ENCODE results near the gene NUP153. TPM values are rescaled to one million over a fixed set of nuclear protein-coding genes. Genes with fewer than 3 reads are reported as not detected.

The NUP153 gene
- total and polyA plus RNA-seq, 10 of the 15 experiments (the other 5 are each of a cell fraction or from before 2014, with no cell fraction given), result 13.9 to 77.7 (median 56.2) TPM

DNA sequence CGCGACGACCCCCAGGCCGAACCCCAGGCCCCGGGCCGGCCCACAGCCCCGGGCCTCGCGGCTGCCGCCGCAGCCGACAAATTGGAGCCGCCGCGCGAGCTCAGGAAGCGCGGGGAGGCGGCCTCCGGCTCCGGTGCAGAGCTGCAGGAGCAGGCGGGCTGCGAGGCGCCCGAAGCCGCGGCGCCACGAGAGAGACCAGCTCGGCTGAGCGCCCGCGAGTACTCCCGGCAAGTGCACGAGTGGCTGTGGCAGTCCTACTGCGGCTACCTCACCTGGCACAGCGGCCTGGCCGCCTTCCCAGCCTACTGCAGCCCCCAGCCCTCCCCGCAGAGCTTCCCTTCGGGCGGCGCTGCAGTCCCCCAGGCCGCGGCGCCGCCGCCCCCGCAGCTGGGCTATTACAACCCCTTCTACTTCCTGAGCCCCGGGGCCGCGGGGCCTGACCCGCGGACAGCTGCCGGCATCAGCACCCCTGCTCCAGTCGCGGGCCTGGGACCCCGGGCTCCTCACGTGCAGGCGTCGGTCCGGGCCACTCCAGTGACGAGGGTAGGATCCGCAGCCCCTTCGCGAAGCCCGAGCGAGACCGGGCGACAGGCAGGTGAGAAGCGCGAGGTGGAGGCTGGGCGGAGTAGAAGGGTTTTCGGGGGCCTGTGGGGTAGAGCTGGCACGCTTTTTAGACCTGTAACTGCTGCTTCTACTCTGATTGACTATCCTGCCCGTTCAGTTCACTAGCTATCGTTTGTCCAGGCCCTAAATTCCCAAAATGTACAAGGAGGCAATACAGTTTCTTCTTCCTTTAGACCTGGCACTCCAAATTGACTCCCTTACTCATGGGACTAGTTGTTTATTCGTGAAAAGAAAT lies 106.0 kb downstream of the NUP153 start:
- H2AFZ ChIP-seq (ENCODE audit: control insufficient read depth, low read depth, low read length), result peak overlapping the region; percentile 95
- H4K20me1 ChIP-seq (ENCODE audit: control insufficient read depth, insufficient read depth), result no peaks in the 10 kb centered on the region
- H3K4me3 ChIP-seq, result peak overlapping the region; percentile 95
- in situ Hi-C loops (cut with MboI), result no loop called here
- BruUV-seq (replicated peaks), result no TSS peak
- ChIA-PET CTCF (interaction anchor here (0.9 to 2.5 kb wide), 7 partner anchors 8 to 537 kb away, joined by 3 to 24 read pairs (median 3); partner anchors contain the start of gene NUP153), POLR2A (interaction anchor here (0.5 to 2.5 kb wide), 6 partner anchors 60 to 888 kb away, joined by 3 to 12 read pairs (median 3); no protein-coding TSS in a partner anchor), SMC1A (ENCODE audit: uncharacterized antibody, unreplicated experiment) (interaction anchor here (0.7 to 3.2 kb wide), 8 partner anchors 9 to 169 kb away, joined by 3 to 12 read pairs (median 3); no protein-coding TSS in a partner anchor), RAD21 (ENCODE audit: unreplicated experiment) (interaction anchor here (0.6 to 2.0 kb wide), 10 partner anchors 10 to 246 kb away, joined by 3 to 13 read pairs (median 3); partner anchors contain the start of gene NUP153)
- H3K9me3 ChIP-seq (replicated peaks; ENCODE audit: control insufficient read depth, insufficient read depth, low read length), result no peaks in the 10 kb centered on the region
- intact Hi-C loops (cut with micrococcal nuclease; ENCODE audit: unreplicated experiment), result loop anchor here (2.0 kb wide), 1 partner anchor 106 kb away; the partner anchor contains the start of gene NUP153
- ATAC-seq, result peak; percentile 73
- peak overlapping the region; percentile 97 for H3K4me2 ChIP-seq (ENCODE audit: control insufficient read depth, insufficient read depth)
- peak overlapping the region; percentile 72 for H3K27ac ChIP-seq (ENCODE audit: control insufficient read depth, insufficient read depth)
- no peak for DNase-seq (ENCODE audit: low read depth, low spot score)
- no peaks in the 10 kb centered on the region; the same call in 1 of the 2 replicates for H3K4me1 ChIP-seq (ENCODE audit: control insufficient read depth, insufficient read depth, low read length)
- H3K9ac ChIP-seq (ENCODE audit: control insufficient read depth, insufficient read depth, low read length), result peak overlapping the region; percentile 66
- H3K27me3 ChIP-seq (replicated peaks in 1 of 2; ENCODE audit: control insufficient read depth in 2 of 2, insufficient read depth in 2 of 2, low read length in 1 of 2), result no peaks in the 10 kb centered on the region
- peaks cover 5% of the 10 kb centered on the region for H3K79me2 ChIP-seq (ENCODE audit: control insufficient read depth, insufficient read depth, low read length)
- peak; percentile 87 for FAIRE-seq
- H3K36me3 ChIP-seq (ENCODE audit: control insufficient read depth in 2 of 2, insufficient read depth in 2 of 2, low read length in 1 of 2), result no peaks in the 10 kb centered on the region; a peak in 1 of 4 replicates
- WGBS (ENCODE audit: insufficient coverage, insufficient replicate concordance, low lambda C conversion rate, missing lambda C conversion rate), result 1% methylated on average over 51 of the region's 77 CpGs
- TF ChIP-seq NFIC (IDR thresholded peaks at IDR 0.05; ENCODE audit: low read depth, low read length) (no peak), ZSCAN29 (IDR thresholded peaks at IDR 0.05) (no peak), MYC (IDR thresholded peaks at IDR 0.05; ENCODE audit: insufficient read depth, insufficient read length, insufficient replicate concordance, low read length, severe bottlenecking) (no peak), BCL11A (IDR thresholded peaks at IDR 0.05; ENCODE audit: low read depth, low read length) (no peak), RUNX3 (IDR thresholded peaks at IDR 0.05; ENCODE audit: low read length) (0 out of 2 replicates have a peak, but pooled peaks have one; percentile 8), RFX5 (IDR thresholded peaks at IDR 0.05; ENCODE audit: low read depth, low read length) (no peak), SRF (IDR thresholded peaks at IDR 0.05; ENCODE audit: low read depth in 2 of 2, low read length in 2 of 2) (no peak), CBX3 (IDR thresholded peaks at IDR 0.05; ENCODE audit: borderline replicate concordance, low read depth) (no peak), GABPA (IDR thresholded peaks at IDR 0.05; ENCODE audit: low read depth) (no peak)
- TF ChIP-seq, protein P1, sequence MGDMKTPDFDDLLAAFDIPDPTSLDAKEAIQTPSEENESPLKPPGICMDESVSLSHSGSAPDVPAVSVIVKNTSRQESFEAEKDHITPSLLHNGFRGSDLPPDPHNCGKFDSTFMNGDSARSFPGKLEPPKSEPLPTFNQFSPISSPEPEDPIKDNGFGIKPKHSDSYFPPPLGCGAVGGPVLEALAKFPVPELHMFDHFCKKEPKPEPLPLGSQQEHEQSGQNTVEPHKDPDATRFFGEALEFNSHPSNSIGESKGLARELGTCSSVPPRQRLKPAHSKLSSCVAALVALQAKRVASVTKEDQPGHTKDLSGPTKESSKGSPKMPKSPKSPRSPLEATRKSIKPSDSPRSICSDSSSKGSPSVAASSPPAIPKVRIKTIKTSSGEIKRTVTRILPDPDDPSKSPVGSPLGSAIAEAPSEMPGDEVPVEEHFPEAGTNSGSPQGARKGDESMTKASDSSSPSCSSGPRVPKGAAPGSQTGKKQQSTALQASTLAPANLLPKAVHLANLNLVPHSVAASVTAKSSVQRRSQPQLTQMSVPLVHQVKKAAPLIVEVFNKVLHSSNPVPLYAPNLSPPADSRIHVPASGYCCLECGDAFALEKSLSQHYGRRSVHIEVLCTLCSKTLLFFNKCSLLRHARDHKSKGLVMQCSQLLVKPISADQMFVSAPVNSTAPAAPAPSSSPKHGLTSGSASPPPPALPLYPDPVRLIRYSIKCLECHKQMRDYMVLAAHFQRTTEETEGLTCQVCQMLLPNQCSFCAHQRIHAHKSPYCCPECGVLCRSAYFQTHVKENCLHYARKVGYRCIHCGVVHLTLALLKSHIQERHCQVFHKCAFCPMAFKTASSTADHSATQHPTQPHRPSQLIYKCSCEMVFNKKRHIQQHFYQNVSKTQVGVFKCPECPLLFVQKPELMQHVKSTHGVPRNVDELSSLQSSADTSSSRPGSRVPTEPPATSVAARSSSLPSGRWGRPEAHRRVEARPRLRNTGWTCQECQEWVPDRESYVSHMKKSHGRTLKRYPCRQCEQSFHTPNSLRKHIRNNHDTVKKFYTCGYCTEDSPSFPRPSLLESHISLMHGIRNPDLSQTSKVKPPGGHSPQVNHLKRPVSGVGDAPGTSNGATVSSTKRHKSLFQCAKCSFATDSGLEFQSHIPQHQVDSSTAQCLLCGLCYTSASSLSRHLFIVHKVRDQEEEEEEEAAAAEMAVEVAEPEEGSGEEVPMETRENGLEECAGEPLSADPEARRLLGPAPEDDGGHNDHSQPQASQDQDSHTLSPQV (IDR thresholded peaks at IDR 0.05), result 0 out of 2 replicates have a peak, but pooled peaks have one; percentile 34
- TF ChIP-seq, protein P2, sequence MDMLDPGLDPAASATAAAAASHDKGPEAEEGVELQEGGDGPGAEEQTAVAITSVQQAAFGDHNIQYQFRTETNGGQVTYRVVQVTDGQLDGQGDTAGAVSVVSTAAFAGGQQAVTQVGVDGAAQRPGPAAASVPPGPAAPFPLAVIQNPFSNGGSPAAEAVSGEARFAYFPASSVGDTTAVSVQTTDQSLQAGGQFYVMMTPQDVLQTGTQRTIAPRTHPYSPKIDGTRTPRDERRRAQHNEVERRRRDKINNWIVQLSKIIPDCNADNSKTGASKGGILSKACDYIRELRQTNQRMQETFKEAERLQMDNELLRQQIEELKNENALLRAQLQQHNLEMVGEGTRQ (IDR thresholded peaks at IDR 0.05; ENCODE audit: borderline replicate concordance, low read depth, low read length), result no peak
- TF ChIP-seq, protein P3, sequence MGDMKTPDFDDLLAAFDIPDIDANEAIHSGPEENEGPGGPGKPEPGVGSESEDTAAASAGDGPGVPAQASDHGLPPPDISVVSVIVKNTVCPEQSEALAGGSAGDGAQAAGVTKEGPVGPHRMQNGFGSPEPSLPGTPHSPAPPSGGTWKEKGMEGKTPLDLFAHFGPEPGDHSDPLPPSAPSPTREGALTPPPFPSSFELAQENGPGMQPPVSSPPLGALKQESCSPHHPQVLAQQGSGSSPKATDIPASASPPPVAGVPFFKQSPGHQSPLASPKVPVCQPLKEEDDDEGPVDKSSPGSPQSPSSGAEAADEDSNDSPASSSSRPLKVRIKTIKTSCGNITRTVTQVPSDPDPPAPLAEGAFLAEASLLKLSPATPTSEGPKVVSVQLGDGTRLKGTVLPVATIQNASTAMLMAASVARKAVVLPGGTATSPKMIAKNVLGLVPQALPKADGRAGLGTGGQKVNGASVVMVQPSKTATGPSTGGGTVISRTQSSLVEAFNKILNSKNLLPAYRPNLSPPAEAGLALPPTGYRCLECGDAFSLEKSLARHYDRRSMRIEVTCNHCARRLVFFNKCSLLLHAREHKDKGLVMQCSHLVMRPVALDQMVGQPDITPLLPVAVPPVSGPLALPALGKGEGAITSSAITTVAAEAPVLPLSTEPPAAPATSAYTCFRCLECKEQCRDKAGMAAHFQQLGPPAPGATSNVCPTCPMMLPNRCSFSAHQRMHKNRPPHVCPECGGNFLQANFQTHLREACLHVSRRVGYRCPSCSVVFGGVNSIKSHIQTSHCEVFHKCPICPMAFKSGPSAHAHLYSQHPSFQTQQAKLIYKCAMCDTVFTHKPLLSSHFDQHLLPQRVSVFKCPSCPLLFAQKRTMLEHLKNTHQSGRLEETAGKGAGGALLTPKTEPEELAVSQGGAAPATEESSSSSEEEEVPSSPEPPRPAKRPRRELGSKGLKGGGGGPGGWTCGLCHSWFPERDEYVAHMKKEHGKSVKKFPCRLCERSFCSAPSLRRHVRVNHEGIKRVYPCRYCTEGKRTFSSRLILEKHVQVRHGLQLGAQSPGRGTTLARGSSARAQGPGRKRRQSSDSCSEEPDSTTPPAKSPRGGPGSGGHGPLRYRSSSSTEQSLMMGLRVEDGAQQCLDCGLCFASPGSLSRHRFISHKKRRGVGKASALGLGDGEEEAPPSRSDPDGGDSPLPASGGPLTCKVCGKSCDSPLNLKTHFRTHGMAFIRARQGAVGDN (IDR thresholded peaks at IDR 0.05), result peak; percentile 43; the same call in 1 of the 2 replicates

Measured in GM12878 (cell line).